Stimulated activated CD4-positive, alpha-beta T cell treated with anti-CD3 and anti-CD28 coated beads, TNF-alpha, amount 100 ng/mL, for 4 hours (primary cell): ENCODE measurements around the gene TMTC3.

Experiments
- DNase-seq, 3 experiments: peaks; one replicate each; pipeline ENCODE4 v3.0.0-alpha.2; 2020; ENCODE audit warnings: low read depth in 3 of 3

Gene TMTC3

DNA sequence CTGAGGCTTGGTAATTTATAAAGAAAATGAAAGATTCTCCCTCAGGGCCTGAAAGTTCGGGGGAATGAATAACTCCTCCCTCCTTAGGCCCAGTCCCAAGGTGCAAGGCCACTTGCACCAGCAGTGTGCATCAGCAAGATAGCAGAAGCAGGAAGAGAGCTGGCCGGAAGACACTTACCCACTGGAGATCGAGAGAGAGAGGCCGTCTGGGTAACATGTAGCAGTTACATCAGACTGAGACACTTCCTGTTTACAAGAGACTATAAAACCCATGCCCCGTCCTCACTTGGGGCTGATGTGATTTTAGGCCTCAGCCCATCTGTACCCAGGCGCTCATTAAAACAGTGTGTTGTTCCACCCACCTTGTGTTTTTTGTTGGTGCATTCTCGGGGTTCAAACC is 85.2 kb downstream of the TMTC3 start:
- DNase-seq = no peak

DNA sequence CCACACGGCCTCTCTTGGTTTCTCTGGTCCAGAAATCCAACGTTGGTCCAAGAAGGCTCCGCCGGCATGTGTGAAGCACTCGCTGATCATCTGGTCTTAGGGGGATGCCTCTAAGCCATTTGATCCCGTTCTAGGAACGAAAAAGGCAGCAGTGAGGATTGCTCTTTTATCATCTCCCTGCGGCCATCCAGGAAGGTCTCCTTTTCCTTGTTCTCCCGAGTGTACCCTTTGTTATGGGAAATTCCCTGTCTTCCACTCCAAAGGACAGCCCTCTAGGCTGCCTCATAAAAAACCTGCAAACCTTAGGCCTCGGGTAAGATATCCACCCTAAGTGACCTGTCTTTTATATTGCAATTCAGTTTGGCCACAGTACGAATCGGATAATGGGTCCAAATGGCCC is 85.8 kb downstream of the TMTC3 start:
- DNase-seq = no peak

DNA sequence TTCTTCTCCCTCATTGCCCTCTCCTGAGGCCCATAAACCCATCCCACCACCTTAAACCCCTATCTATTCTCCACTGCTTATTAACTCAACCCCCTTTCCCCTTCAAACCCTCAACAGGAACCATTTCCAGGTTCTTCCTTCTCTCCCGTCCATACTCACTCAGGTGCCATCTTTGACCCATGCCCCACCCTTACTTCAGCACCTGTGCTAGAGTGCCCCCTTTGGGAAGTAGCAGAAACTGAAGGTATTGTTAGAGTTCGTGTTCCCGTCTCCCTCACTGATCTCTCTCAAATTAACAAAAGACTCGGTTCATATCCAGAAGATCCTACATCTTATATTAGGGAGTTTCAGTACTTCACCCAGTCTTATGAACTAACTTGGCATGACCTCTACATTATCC is 86.6 kb downstream of the TMTC3 start:
- no peak for DNase-seq

DNA sequence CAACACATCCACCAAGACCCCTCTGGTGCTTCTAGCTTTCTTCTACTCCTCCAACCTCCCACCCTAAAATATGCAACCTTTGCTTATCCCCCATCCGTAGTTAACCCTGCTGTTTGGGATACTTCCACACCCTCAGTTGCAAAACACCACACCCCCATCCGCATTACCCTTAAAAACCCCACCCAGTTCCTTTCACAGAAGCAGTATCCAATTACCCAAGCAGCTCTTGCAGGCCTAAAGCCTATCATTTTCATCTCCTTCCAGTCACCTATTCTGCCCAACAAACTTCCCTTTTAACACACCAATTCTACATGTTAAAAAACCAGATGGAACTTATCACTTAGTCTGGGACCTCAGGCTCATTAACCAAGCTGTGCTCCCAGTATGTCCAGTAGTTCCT is 88.2 kb downstream of the TMTC3 start:
- no peak for DNase-seq

DNA sequence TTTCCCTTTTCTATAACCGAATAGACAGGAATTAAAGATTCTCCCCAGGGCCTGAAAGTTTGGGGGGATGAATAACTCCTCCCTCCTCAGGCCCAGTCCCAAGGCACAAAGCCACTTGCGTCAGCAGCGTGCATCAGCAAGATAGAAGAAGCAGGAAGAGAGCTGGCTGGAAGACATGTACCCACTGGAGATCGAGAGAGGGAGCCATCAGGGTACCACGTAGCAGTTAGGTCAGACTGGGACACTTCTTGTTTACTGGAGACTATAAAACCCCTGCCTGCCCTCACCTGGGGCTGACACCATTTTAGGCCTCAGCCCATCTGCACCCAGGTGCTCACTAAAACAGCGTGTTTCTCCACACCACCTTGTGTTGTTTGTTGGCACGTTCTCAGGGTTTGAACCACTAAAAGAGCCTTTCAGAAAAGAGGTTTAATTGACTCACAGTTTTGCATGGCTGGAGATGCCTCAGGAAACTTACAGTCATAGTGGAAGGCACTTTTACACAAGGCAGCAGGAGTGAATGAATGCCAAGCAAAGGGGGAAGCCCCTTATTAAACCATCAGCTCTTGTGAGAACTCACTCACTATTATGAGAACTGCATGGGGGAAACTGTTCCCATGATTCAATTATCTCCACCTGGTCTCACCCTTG is 93.2 kb downstream of the TMTC3 start:
- DNase-seq = no peak

DNA sequence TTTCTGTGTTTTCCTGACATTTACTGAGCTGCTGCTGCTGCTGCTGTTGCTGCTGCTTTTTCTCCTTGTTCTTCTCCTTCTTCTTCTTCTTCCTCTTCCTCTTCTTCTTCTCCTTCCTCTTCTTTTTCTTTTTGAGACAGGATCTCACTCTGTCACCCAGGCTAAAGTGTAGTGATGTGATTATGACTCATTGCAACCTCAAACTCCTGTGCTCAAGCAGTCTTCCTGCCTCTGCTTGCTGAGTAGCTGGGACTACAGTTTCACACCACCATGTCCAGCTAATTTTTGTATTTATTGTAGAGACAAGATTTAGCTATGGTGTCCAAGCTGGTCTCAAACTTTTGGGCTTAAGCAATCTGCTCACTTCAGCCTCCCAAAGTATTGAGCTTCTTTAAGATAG is 95.8 kb downstream of the TMTC3 start:
- no peak for DNase-seq

DNA sequence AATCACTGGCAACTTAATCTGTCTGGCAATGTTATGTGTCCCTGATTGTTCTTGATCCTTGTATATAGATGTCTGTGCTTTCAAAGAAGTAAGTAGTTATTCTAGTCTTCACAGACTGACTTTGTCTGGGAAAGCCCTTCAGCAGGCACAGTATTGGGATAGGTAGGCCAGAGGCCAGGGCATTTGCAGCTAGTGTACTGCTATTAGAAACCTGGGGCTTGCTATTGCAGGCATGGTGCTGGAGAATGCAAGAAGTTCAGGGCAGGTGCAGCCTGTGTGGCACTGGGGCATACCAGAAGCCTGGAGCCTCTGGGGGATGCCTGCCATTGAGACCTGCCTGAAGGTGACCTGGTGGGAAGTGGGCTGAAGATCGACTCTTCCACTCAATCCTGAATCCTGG is 96.3 kb downstream of the TMTC3 start:
- no peak for DNase-seq

DNA sequence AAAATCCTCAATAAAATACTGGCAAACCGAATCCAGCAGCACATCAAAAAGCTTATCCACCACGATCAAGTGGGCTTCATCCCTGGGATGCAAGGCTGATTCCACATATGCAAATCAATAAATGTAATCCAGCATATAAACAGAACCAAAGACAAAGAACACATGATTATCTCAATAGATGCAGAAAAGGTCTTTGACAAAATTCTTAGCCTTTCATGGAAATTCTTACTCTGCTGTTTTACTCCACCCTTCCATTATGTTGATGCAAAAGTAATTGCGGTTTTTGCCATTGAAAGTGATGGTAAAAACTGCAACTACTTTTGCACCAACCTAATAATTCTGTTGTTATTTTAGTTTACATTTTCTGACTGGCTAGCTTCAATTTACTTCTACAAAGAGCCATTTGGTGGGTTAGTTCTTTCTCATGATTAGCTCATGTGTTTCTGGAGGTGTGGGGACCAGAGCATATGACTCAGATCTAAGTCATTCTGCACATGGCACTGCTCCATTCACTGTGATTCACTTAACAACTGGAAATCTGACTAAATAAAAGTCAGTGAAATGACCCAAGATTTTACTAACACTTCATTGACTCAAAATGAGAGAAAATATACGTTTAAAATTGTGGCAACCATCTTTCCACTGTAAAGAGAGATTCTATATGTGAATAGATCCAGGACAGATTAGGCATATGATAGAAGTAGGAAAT is 99.9 kb downstream of the TMTC3 start:
- no peak for DNase-seq

DNA sequence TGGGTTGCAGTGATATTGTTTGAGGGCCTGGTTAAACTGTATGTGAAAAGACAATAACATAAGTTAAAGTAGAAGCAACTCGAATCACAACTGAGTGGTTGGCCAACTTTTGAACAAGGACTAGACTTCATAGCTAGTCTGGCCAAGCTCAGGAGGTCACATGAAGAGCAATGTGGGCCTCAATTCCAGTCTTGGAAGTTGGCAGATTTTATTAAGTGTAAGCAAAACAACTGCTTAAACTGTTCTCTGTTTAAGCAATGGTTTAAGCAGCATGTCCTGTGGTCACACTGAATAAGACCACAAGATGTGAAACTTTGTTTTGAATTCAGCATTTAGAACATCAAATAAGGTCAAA is 100.4 kb downstream of the TMTC3 start:
- no peak for DNase-seq

DNA sequence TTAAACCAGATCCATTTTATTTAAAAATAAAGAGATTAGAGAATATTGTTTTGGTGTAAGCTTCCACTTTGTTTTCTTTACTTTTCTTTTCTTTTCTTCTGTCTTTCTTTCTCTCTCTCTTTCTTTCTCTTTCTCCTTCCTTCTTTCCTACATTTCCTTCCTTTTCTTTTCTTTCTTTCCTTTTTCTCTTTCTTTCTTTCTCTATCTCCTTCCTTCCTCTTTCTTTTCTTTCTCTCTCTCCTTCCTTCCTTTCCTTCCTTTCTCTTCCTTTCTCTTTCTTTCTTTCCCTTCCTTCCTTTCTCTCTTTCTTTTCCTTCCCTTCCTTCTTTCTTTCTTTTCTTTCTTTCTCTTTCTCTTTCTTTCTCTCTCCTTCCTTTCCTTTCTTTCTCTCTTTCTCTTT is 100.8 kb downstream of the TMTC3 start:
- DNase-seq = no peak

DNA sequence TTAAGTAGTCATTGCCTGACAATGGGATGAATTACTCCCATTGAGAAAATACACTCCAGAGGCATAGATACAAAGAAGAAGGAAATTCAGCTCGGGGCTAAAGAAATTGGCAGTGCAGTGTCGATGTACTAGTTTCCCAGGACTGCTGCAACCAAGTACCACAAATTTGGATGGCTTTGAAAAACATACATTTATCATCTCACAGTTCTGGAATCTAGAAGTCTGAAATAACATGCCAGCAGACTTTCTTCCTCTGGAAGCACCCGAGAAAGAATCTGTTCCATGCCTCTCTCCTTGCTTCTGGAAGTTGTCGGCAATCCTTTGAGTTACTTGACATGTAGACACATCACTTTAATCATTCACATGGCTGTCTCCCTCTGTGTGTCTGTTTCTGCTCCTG is 101.9 kb downstream of the TMTC3 start:
- DNase-seq = no peak

DNA sequence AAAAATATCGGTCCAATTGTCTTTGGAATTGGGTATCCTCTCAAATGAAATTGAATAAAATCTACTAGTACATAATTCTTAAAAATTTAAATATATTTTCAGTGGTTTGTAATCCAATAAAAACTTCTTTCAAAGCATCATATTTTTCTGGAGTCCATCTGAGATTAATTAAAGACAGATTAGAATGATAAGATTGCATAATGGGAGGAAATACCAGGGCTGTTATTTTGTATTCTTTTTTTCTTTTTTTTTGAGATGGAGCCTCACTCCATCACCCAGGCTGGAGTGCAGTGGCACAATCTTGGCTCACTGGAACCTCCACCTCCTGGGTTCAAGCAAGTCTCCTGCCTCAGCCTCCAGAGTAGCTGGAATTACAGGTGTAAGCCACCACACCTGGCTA is 103.8 kb downstream of the TMTC3 start:
- DNase-seq = no peak

DNA sequence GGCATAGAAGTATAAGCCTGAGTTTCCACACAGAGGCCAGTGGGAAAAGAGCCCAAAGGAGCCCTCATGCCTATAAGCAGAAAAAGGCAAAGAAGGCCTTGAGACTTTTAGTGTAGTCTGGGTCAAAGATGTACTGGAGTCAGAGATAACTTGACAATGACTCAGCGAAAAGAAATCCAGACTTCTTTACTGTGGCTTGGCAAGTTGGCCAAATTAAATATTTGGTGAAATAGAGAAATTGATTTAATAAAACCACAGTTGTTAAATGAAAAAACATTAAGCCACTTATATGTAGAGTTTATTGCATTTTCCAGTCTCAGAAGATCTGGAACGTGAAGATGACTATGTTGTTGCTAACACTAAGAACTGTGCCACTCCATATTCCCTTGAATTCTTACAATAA is 105.1 kb downstream of the TMTC3 start:
- no peak for DNase-seq

DNA sequence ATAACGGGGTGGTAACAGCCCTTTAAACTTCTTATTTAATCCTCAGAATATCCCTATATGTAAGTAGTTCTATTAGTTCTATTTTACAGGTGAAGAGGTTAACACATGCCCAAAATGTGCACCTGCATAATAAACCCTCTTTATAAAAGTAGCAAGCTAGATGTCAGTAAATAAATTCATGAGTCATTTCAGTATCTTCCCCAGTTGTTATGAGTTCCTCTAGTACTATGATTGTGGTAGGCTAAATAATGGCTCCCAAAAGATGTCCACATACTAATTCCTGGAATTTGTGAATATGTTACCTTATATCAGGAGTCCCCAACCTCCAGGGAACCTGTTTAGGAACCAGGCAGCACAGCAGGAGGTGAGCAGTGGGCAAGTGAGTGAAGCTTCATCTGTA is 106.5 kb downstream of the TMTC3 start:
- no peak for DNase-seq
